Choroid plexus epithelial cell (primary cell): Measurements from ENCODE around the gene IL27RA.
"Not testable (repeated sequence)": the region's sequence is repeated elsewhere in the genome, so short reads cannot be mapped to it uniquely, and the experiment has no call there.

Source experiments
- DNase-seq: peaks from one replicate; pipeline ENCODE4 v3.0.0-alpha.2; 2010; ENCODE audit warnings: low read depth
- H3K4me3 ChIP-seq: 2 replicates; pipeline ENCODE4 v1.5.1; 2011; ENCODE audit warnings: low read depth, mild to moderate bottlenecking, control low read depth, low read length, moderate library complexity
- TF ChIP-seq, protein P1 (sequence below): conservative IDR thresholded peaks from 2 replicates; pipeline ENCODE4 v1.5.1; 2011; ENCODE audit warnings: low read depth, mild to moderate bottlenecking, control low read depth, inconsistent platforms, low read length, moderate library complexity

Gene IL27RA

DNA sequence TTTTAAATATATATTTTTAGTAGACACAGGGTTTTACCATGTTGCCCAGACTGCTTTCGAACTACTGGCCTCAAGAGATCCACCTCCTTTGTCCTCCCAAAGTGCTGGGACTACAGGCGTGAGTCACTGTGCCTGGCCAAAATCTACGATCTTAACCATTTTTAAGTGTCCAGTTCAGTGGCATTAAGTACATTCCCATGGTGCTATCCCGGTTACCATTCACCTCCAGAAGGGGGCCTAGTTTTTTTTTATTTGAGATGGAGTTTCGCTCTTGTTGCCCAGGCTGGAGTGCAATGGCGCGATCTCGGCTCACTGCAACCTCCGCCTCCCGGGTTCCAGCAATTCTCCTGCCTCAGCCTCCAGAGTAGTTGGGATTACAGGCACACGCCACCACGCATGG, 3.6 kb downstream of the IL27RA start:
- DNase-seq, H3K4me3 ChIP-seq: not testable (repeated sequence)
- TF ChIP-seq, protein P1, sequence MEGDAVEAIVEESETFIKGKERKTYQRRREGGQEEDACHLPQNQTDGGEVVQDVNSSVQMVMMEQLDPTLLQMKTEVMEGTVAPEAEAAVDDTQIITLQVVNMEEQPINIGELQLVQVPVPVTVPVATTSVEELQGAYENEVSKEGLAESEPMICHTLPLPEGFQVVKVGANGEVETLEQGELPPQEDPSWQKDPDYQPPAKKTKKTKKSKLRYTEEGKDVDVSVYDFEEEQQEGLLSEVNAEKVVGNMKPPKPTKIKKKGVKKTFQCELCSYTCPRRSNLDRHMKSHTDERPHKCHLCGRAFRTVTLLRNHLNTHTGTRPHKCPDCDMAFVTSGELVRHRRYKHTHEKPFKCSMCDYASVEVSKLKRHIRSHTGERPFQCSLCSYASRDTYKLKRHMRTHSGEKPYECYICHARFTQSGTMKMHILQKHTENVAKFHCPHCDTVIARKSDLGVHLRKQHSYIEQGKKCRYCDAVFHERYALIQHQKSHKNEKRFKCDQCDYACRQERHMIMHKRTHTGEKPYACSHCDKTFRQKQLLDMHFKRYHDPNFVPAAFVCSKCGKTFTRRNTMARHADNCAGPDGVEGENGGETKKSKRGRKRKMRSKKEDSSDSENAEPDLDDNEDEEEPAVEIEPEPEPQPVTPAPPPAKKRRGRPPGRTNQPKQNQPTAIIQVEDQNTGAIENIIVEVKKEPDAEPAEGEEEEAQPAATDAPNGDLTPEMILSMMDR = peak; percentile 10

DNA sequence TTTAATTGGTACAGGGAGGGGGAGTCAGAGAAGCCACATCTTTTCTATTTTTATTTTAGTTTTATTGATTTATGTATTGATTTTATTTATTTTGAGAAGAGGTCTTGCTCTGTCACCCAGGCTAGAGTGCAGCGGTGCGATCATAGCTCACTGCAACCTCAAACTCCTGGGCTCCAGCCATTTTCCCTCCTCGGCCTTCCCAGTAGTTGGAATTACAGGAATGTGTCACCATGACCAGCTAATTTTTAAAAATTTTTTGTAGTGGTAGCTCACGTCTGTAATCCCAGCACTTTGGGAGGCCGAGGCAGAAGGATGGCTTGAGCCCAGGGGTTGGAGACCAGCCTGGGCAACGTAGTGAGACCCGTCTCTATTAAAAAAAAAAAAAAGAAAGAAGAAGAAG, 4.1 kb downstream of the IL27RA start:
- H3K4me3 ChIP-seq = no peak overlapping the region
- DNase-seq = no peak
- TF ChIP-seq, protein P1 = no peak

DNA sequence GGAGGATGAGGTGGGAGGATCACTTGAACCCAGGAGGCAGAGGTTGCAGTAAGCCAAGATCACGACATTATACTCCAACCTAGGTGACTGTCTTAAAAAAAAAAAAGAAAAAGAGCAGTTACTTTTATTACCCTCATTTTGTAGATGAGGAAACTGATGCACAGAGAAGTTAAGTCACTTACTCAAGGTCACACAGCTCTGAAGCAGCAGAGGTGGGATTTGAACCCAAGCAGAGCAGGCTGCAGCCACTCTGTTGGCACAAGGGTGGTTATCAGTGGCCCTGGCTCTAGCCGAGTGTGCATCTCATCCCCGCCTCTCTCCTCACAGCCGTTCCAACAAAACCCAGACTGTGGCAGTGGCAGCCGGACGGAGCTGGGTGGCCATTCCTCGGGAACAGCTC, 7.6 kb downstream of the IL27RA start:
- no peak for DNase-seq
- H3K4me3 ChIP-seq = no peak overlapping the region
- TF ChIP-seq, protein P1 = no peak

DNA sequence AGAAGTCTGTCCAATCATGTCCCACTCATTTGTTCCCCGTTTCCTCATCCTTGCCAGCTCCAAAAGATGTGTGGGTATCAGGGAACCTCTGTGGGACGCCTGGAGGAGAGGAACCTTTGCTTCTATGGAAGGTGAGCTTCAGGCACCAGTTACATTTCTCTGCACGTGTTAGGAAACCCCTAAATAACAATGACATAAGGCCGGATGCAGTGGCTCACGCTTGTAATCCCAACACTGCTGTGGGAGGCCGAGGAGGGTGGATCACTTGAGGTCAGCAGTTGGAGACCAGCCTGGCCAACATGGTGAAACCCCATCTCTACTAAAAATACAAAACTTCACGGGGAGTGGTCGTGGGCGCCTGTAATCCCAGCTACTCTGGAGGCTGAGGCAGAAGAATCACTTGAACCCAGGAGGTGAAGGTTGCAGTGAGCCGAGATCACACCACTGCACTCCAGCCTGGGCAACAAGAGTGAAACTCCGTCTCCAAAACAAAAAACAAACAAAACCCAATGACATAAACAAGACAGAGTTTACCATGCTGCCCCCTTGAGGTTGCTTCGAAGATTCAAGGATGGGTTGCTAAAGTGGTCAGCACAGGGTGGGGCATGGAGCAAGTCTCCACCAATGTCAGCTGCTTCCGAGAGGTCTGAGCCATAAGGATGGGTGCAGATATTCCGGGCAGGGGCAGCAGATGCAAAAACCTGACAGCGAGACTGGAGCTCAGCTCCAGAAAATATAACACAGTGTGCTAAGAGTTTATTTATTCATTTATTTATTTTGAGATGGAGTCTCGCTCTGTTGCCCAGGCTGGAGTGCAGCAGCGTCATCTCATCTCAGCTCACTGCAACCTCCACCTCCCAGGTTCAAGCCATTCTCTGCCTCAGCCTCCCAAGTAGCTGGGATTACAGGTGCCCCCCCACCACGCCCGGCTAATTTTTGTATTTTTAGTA, 11.4 kb downstream of the IL27RA start:
- DNase-seq = peak; percentile 81
- TF ChIP-seq, protein P1 = peak; percentile 73
- H3K4me3 ChIP-seq = not testable (repeated sequence)

DNA sequence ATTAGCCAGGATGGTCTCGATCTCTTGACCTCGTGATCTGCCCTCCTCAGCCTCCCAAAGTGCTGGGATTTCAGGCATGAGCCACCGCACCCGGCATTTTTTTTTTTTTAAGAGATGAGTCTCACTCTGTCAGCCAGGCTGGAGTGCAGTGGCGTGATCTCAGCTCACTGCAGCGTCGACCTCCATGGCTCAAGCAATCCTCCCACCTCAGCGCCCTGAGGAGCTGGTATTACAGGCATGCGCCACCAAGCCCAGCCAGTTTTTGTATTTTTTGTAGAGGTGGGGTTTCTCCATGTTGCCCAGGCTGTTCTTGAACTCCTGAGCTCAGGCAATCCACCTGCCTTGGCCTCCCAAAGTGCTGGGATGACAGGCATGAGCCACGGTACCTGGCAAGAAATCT, 16.3 kb downstream of the IL27RA start:
- not testable (repeated sequence) for DNase-seq, H3K4me3 ChIP-seq

DNA sequence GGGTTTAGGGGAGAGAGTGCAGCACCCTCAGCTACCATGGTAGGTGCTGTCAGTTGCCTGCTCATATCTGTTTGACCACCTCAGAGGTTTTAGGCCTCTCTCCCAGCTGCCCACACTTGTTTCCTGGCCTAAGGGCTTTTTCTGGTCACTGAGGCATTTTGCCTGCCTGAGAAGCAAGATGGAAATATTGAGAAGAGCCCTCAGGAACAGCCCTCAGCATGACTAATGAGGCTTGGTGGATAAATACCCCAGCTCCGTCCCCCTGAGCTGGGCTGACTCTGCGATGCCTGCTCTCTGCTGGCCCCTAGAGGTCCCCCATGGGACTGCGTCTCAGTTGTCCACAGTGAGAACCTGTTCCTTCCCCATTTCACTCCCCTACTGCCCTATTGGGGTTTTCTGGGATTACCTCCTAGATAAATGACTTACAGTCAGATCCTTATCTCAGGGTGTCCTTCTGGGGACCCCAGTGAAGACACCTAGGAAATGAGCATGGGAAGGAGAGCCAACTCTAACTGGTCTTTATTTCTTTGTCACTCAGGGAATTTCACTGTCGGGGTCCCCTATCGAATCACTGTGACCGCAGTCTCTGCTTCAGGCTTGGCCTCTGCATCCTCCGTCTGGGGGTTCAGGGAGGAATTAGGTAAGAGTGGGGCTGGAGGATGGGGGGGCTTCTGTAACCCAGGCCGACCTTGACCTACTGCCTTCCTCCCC, 17.0 kb downstream of the IL27RA start:
- no peak overlapping the region for H3K4me3 ChIP-seq
- peak; percentile 31 for DNase-seq
- TF ChIP-seq, protein P1 = peak; percentile 89

DNA sequence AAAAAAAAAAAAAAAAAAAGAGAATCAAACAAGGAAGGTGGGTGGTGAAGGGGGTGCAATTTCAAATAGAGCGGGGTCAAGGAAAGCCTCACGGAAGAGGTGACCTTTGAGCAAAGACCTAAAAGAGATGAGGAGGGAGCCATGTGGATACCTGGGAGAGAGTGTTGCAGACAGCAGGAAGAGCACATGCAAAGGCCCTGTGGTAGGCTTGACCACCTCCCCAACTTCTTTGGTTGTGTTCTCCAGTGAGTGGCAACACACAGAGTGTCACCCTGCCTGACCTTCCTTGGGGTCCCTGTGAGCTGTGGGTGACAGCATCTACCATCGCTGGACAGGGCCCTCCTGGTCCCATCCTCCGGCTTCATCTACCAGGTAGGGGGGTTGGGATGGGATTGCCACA, 18.9 kb downstream of the IL27RA start:
- no peak for DNase-seq
- TF ChIP-seq, protein P1 = no peak
- H3K4me3 ChIP-seq = no peak overlapping the region

DNA sequence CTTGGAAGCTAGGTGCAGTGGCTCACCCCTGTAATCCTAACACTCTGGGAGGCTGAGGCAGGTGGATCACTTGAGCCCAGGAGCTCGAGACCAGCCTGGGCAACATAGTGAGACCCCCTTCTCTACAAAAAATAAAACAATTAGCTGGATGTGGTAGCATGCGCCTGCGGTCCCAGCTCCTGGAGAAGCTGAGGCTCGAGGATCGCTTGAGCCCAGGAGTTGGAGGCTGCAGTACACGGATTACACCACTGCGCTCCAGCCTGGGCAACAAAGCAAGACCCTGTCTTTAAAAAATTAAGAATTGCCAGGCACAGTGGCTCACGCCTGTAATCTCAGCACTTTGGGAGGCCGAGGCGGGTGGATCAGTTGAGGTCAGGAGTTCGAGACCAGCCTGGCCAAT, 19.4 kb downstream of the IL27RA start:
- not testable (repeated sequence) for H3K4me3 ChIP-seq, DNase-seq
